GM12865 (cell line): ENCODE results near the gene PXYLP1.

Experiments
- DNase-seq: peaks from one replicate; pipeline ENCODE4 v3.0.0; 2010; ENCODE audit warnings: low read depth
- H3K4me3 ChIP-seq: 2 replicates; pipeline ENCODE4 v1.5.1; 2011; ENCODE audit warnings: mild to moderate bottlenecking, low read depth, low read length, control low read depth
- CTCF ChIP-seq: IDR thresholded peaks from 2 replicates; pipeline ENCODE4 v1.5.1; 2011; ENCODE audit warnings: low read length, control low read depth, low read depth, inconsistent platforms; ENCODE audit not compliant: insufficient read depth; ENCODE audit errors: missing control alignments

Gene PXYLP1

GRCh38 chr3:141279077-141279967, 47.7 kb downstream of the PXYLP1 start:
- DNase-seq, result peak; percentile 41
- TF ChIP-seq CTCF, result peak; percentile 59
- H3K4me3 ChIP-seq, result no peak overlapping the region

- DNase-seq, result no peak
- H3K4me3 ChIP-seq, result no peak overlapping the region
- no peak for TF ChIP-seq CTCF
Measured at GRCh38 chr3:141280086-141280485, 48.5 kb downstream of the PXYLP1 start.

- H3K4me3 ChIP-seq, result no peak overlapping the region
- no peak for DNase-seq
- no peak for TF ChIP-seq CTCF
Measured at GRCh38 chr3:141280690-141281089, 49.1 kb downstream of the PXYLP1 start.

GRCh38 chr3:141285570-141285969, 53.9 kb downstream of the PXYLP1 start:
- no peak overlapping the region for H3K4me3 ChIP-seq
- TF ChIP-seq CTCF, result no peak
- no peak for DNase-seq

GRCh38 chr3:141286856-141287255, 55.2 kb downstream of the PXYLP1 start:
- peak; percentile 47 for DNase-seq
- TF ChIP-seq CTCF, result no peak
- H3K4me3 ChIP-seq, result peak overlapping the region; percentile 12

- no peak for TF ChIP-seq CTCF
- no peak for DNase-seq
Measured at GRCh38 chr3:141287326-141287725, 55.7 kb downstream of the PXYLP1 start.

More at GRCh38 chr3:141287326-141287725, 55.7 kb downstream of the PXYLP1 start:
- H3K4me3 ChIP-seq, result peak overlapping the region; percentile 12
